Neural cell (in vitro differentiated cells): ENCODE data around the gene KCNH6. TPM values are rescaled to one million over a fixed set of nuclear protein-coding genes. Genes with fewer than 3 reads are reported as not detected.

Experiments
- H2AFZ ChIP-seq: fragments of 200-600, 300-800 bp; sonication (generic), shearing (Covaris generic); 2 replicates; pipeline ENCODE4 v1.6.0; 2014; ENCODE audit warnings: low read depth, mild to moderate bottlenecking, antibody characterized with exemption, low read length, moderate library complexity
- H3F3A ChIP-seq: fragments of 200-600 bp; shearing (Covaris generic); 2 replicates; pipeline ENCODE4 v1.6.1; 2016; ENCODE audit warnings: mild to moderate bottlenecking, moderate library complexity, mixed read lengths, antibody characterized with exemption, low read length; ENCODE audit not compliant: insufficient read depth, poor library complexity, severe bottlenecking
- H3K27ac ChIP-seq: fragments of 200-600, 300-800 bp; sonication (generic), shearing (Covaris generic); 2 replicates; pipeline ENCODE4 v1.5.1; 2014; ENCODE audit warnings: mild to moderate bottlenecking, low read length, moderate library complexity
- H3K27me3 ChIP-seq: fragments of 300-800, 200-600 bp; sonication (generic), shearing (Covaris generic); 2 replicates; pipeline ENCODE4 v1.6.0; 2014; ENCODE audit warnings: mild to moderate bottlenecking, low read depth, low read length, moderate library complexity; ENCODE audit not compliant: insufficient read depth
- H3K36me3 ChIP-seq: fragments of 300-800, 200-600 bp; sonication (generic), shearing (Covaris generic); 2 replicates; pipeline ENCODE4 v1.5.1; 2014; ENCODE audit warnings: mild to moderate bottlenecking, antibody characterized with exemption, low read length, moderate library complexity; ENCODE audit not compliant: insufficient read depth
- H3K4me2 ChIP-seq: fragments of 300-800, 200-600 bp; sonication (generic), shearing (Covaris generic); 2 replicates; pipeline ENCODE4 v1.6.0; 2014; ENCODE audit warnings: mild to moderate bottlenecking, low read length
- H3K4me3 ChIP-seq: fragments of 300-800, 200-600 bp; sonication (generic), shearing (Covaris generic); 2 replicates; pipeline ENCODE4 v1.5.1; 2014; ENCODE audit warnings: mild to moderate bottlenecking, low read length, moderate library complexity
- H3K79me2 ChIP-seq: fragments of 200-600 bp; shearing (Covaris generic); replicated peaks from 2 replicates; pipeline ENCODE4 v1.6.0; 2014; ENCODE audit warnings: mild to moderate bottlenecking, low read length, moderate library complexity; ENCODE audit not compliant: insufficient read depth
- H3K9ac ChIP-seq: fragments of 300-800, 200-600 bp; sonication (generic), shearing (Covaris generic); 2 replicates; pipeline ENCODE4 v1.6.1; 2016; ENCODE audit warnings: mild to moderate bottlenecking, low read length, mixed read lengths
- H3K9me2 ChIP-seq: fragments of 200-600 bp; shearing (Covaris generic); 2 replicates; pipeline ENCODE4 v1.6.1; 2016; ENCODE audit warnings: mild to moderate bottlenecking, low read length, mixed read lengths; ENCODE audit not compliant: insufficient read depth
- H3K9me3 ChIP-seq: fragments of 200-600, 300-800 bp; sonication (generic), shearing (Covaris generic); 2 replicates; pipeline ENCODE4 v1.6.1; 2016; ENCODE audit warnings: mild to moderate bottlenecking, mixed run types, low read length, moderate library complexity, mixed read lengths
- H4K20me1 ChIP-seq: fragments of 200-600 bp; shearing (Covaris generic); 2 replicates; pipeline ENCODE4 v1.6.1; 2016; ENCODE audit warnings: mild to moderate bottlenecking, mixed run types; ENCODE audit not compliant: insufficient read depth
- EP300 ChIP-seq: fragments of 450-650 bp; conservative IDR thresholded peaks from 2 replicates; pipeline ENCODE4 v1.6.1; 2014; ENCODE audit warnings: antibody characterized with exemption, mild to moderate bottlenecking, moderate library complexity; ENCODE audit not compliant: poor library complexity, severe bottlenecking
- EZH2 ChIP-seq: fragments of 200-600, 300-800 bp; shearing (Covaris generic), sonication (generic); IDR thresholded peaks from 2 replicates; pipeline ENCODE4 v1.6.1; 2014; ENCODE audit warnings: antibody characterized with exemption, low read length, borderline replicate concordance, mild to moderate bottlenecking; ENCODE audit not compliant: insufficient read depth, poor library complexity, severe bottlenecking
- MXI1 ChIP-seq: fragments of 450-650 bp; conservative IDR thresholded peaks from 2 replicates; pipeline ENCODE4 v1.6.1; 2014; ENCODE audit warnings: antibody characterized with exemption, mild to moderate bottlenecking; ENCODE audit not compliant: poor library complexity, severe bottlenecking
- POLR2AphosphoS5 ChIP-seq: IDR thresholded peaks from 2 replicates; pipeline ENCODE4 v1.6.1; 2012
- RAD21 ChIP-seq: fragments of 450-650 bp; conservative IDR thresholded peaks from 2 replicates; pipeline ENCODE4 v1.6.1; 2014; ENCODE audit warnings: antibody characterized with exemption, mild to moderate bottlenecking, moderate library complexity
- SMC3 ChIP-seq: fragments of 450-650 bp; conservative IDR thresholded peaks from 2 replicates; pipeline ENCODE4 v1.6.1; 2014; ENCODE audit warnings: antibody characterized with exemption, mild to moderate bottlenecking, moderate library complexity; ENCODE audit not compliant: poor library complexity
- TAF1 ChIP-seq: IDR thresholded peaks from 2 replicates; pipeline ENCODE4 v1.6.1; 2012; ENCODE audit warnings: low read depth
- polyA plus RNA-seq: library from polyadenylated mRNA; depleted of rRNA; stranded (reverse); fragments of >200 nt; gene quantifications from 2 replicates; pipeline ENCODE4 v1.2.3, GENCODE V29; 2014
- TF ChIP-seq, protein P1 (sequence below): fragments of 450-650 bp; IDR thresholded peaks from 2 replicates; pipeline ENCODE4 v1.5.1; 2014; ENCODE audit warnings: antibody characterized with exemption, mild to moderate bottlenecking, moderate library complexity; ENCODE audit not compliant: poor library complexity, severe bottlenecking
- TF ChIP-seq, protein P2 (sequence below): IDR thresholded peaks from 2 replicates; pipeline ENCODE4 v1.6.1; 2012; ENCODE audit warnings: borderline replicate concordance

Gene KCNH6
- polyA plus RNA-seq, 1 donor from 2014 or later = not detected

DNA sequence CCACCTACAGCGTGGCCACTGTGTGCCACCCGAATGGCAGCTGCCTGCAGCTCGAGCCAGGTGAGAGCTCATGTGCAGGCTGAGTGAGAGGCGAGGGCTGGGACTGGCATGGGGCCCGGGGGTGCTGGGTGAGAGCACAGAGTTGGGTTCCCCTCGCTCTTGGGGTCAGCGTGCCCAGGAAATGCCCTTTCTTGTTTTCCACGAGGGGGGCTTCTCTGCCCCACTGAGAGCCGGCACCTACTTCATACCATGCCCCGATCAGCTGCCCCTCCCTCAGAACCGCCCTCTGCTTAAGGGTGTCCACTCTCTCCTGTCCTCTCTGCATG, 36.2 kb upstream of the KCNH6 start:
- Histone ChIP-seq H3K27ac (no peak overlapping the region), H3F3A (no peaks in the 10 kb centered on the region), H3K27me3 (no peaks in the 10 kb centered on the region), H2AFZ (no peak overlapping the region), H3K4me2 (no peak overlapping the region), H3K4me3 (no peak overlapping the region), H3K9ac (no peak overlapping the region), H3K9me3 (no peaks in the 10 kb centered on the region), H4K20me1 (no peaks in the 10 kb centered on the region), H3K9me2 (no peaks in the 10 kb centered on the region), H3K79me2 (no peaks in the 10 kb centered on the region), H3K36me3 (no peaks in the 10 kb centered on the region)
- no peak for TF ChIP-seq SMC3
- no peak for TF ChIP-seq EP300
- TF ChIP-seq, protein P1, sequence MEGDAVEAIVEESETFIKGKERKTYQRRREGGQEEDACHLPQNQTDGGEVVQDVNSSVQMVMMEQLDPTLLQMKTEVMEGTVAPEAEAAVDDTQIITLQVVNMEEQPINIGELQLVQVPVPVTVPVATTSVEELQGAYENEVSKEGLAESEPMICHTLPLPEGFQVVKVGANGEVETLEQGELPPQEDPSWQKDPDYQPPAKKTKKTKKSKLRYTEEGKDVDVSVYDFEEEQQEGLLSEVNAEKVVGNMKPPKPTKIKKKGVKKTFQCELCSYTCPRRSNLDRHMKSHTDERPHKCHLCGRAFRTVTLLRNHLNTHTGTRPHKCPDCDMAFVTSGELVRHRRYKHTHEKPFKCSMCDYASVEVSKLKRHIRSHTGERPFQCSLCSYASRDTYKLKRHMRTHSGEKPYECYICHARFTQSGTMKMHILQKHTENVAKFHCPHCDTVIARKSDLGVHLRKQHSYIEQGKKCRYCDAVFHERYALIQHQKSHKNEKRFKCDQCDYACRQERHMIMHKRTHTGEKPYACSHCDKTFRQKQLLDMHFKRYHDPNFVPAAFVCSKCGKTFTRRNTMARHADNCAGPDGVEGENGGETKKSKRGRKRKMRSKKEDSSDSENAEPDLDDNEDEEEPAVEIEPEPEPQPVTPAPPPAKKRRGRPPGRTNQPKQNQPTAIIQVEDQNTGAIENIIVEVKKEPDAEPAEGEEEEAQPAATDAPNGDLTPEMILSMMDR = no peak
- TF ChIP-seq, protein P2, sequence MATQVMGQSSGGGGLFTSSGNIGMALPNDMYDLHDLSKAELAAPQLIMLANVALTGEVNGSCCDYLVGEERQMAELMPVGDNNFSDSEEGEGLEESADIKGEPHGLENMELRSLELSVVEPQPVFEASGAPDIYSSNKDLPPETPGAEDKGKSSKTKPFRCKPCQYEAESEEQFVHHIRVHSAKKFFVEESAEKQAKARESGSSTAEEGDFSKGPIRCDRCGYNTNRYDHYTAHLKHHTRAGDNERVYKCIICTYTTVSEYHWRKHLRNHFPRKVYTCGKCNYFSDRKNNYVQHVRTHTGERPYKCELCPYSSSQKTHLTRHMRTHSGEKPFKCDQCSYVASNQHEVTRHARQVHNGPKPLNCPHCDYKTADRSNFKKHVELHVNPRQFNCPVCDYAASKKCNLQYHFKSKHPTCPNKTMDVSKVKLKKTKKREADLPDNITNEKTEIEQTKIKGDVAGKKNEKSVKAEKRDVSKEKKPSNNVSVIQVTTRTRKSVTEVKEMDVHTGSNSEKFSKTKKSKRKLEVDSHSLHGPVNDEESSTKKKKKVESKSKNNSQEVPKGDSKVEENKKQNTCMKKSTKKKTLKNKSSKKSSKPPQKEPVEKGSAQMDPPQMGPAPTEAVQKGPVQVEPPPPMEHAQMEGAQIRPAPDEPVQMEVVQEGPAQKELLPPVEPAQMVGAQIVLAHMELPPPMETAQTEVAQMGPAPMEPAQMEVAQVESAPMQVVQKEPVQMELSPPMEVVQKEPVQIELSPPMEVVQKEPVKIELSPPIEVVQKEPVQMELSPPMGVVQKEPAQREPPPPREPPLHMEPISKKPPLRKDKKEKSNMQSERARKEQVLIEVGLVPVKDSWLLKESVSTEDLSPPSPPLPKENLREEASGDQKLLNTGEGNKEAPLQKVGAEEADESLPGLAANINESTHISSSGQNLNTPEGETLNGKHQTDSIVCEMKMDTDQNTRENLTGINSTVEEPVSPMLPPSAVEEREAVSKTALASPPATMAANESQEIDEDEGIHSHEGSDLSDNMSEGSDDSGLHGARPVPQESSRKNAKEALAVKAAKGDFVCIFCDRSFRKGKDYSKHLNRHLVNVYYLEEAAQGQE = no peak
- TF ChIP-seq POLR2AphosphoS5 = no peak
- no peak for TF ChIP-seq RAD21
- TF ChIP-seq EZH2 = no peak
- TF ChIP-seq TAF1 = no peak
- TF ChIP-seq MXI1 = no peak

DNA sequence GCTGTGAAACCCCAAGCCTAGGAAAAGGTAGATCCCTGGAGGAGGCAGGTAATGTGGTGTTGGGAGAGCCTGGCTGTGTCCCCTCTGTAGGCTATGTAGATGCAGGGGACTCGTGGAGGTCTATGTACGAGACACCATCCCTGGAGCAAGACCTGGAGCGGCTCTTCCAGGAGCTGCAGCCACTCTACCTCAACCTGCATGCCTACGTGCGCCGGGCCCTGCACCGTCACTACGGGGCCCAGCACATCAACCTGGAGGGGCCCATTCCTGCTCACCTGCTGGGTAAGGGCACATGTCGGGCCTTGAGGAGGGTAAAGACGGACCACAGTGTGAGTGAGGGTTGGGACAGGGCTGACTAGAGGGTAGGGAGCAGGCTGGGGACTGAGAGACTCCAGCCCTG, 34.3 kb upstream of the KCNH6 start:
- H3K4me2 ChIP-seq = no peak overlapping the region
- TF ChIP-seq RAD21 (no peak), EP300 (no peak), MXI1 (no peak)
- TF ChIP-seq, protein P1 = no peak
- H3K9me3 ChIP-seq = no peaks in the 10 kb centered on the region
- no peak overlapping the region for H3K27ac ChIP-seq
- no peaks in the 10 kb centered on the region for H3K27me3 ChIP-seq
- H3K9me2 ChIP-seq = no peaks in the 10 kb centered on the region
- H3K4me3 ChIP-seq = no peak overlapping the region
- H3K9ac ChIP-seq = no peak overlapping the region
- no peaks in the 10 kb centered on the region for H3F3A ChIP-seq
- H3K79me2 ChIP-seq = no peaks in the 10 kb centered on the region
- no peak overlapping the region for H2AFZ ChIP-seq
- no peaks in the 10 kb centered on the region for H3K36me3 ChIP-seq
- H4K20me1 ChIP-seq = no peaks in the 10 kb centered on the region
